GM04504 (cell line): ENCODE measurements around the gene LBHD2.

Source experiments
- DNase-seq: peaks from one replicate; pipeline ENCODE4 v3.0.0-alpha.2; 2012; ENCODE audit warnings: low read depth

Gene LBHD2

DNA sequence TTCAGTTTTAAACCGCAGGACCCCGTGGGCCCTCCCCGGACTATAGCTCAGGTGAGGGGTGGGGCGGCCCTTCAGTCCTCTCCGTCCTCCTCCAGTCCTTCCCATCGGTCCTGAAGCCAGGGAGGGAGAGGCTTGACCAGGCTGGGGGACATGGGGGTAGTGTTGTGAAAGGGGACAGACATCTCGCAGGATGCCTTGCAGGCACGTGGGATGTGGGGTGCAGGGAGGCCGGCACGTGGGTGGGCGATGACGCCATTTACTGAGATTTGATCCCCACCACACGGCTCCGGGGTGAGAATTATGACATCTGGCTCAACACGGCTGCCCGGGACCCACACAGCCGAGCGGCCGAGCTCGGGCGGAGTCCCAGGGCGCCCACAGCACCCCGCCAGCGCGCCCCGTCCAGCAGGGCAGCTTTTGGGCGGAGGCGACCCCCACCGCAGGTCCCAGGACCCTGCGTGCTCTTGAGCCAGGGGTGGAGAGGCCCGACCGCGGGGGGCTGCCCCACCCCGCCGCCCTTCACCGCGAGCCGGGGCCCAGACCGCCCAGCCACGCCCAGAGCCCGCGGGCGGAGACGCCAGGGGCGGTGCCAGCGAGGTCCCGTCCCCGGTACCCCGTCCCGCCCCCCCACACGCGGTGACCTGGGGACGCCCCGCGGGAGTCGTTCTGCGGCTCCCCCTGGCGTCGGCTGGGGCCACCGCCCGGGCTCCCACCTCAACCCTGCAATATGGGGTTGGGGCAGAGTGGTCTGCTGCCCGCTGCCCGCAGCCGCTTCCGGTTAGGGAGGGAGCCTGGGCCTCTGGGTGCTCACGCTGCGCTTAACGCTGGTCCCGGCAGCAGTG lies 7.3 kb downstream of the LBHD2 start:
- DNase-seq, result no peak

DNA sequence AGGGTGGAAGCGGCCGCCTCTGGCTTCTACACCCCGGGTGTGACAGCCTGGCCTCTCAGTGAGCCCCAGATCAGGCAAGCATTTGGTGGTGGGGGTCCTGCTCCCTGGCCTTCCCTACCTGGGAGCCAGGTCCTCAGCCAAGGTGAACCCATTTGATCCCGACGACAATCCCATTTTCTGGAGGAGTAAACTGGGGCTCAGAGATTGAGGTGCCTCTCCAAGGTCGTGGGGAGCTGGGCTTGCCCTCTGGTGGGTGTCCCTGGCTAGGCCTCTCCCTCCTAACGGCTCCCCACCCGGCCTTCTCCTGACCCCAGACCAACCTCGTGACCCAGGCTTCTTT lies 7.8 kb downstream of the LBHD2 start:
- no peak for DNase-seq

DNA sequence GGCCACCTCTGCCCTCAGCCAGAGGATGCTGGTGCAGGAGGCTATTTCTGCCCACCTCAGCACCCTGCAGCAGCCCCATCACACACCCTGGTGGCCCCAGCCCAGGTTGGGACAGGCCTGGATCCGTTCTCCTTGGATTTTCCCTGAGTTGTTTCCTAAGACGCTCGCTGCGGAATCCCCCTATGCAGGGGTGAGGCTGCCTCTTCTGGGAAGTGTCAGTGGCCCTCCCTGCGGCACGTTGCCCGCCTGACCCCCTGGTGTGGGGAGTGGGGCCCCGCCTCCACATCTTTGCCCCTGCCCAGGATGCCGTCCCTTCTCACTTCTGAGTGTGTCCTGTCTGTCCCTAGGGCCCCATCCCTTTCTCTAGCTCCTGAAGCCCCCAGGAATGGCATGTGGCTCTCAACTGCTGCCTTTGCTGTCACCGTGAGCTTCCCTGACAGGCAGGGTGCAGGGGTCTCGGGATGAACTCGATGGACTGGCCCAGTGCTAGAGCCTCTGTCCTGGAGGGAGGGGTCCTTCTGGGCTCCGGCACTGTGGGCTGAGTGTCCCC lies 9.9 kb downstream of the LBHD2 start:
- no peak for DNase-seq

DNA sequence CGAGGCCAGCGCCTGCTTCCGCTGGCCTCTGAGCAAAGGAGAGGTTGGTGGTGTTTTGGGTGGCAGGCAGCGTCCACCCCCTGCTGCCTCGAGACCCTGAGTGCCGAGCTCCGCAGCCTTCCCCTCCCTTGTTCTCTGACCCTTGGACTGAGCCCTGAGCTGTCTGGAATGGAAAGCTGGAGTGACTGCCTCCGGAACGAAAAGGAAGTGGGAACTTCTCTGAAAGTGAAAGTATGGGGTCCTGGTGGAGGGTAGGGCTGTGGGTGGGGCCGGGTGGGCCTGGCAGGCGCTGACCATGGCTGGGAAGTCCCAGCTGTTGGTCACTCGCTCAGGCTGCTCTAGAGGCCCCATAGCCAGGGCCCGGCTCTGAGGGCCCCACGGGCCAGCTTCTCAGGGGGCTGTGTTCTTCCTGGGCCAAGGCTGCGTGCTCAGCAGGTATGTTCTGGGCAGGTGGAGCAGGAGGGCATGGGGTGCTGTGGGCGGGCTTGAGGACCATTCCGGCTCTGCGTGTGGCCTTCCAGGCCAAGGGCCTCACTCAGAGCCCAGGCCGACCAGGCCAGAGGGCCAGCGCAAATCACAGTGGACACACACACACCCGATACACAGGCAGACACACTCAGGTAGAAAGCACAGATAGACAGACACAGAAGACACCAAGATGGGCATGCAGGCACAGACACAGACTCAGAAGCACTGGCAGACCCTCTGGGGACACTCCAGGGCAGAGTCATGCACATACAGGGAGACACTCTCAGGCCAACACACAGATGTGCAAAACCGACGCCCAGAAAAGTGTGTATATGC lies 10.6 kb downstream of the LBHD2 start, which contains the start of gene EXOC3L4:
Gene EXOC3L4 (plus strand): TSS at position 320 of the 804 bp plus-strand sequence. CDS start 5,495 bp downstream, outside the sequence.
- no peak for DNase-seq

DNA sequence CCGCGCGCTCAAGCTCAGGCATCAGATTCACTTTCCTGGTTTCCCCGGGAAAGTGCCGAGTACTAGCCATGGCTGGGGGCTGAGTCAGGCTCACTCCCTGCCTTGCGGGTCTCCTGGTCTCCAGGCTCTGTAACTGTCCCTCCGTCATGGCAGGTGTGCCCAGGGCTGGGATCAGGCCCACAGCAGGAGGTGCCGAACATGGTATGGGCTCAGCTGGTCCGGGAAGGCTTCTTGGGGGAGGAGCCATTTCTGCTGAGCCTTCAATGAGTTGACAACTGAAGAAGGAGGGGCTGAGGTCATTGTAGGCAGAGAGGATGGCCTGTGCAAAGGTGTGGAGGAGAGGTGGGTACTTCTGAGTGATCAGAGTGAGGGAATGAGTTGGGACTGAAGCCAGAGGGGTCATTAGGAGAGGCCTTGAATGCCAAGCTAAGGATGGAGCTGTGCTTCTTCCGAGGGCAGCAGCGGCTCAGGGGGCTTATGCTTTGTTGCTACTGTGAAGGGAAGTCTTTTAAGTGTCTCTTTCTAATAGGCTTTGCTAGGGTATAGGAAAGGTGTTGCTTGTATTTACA lies 11.3 kb downstream of the LBHD2 start:
- no peak for DNase-seq

DNA sequence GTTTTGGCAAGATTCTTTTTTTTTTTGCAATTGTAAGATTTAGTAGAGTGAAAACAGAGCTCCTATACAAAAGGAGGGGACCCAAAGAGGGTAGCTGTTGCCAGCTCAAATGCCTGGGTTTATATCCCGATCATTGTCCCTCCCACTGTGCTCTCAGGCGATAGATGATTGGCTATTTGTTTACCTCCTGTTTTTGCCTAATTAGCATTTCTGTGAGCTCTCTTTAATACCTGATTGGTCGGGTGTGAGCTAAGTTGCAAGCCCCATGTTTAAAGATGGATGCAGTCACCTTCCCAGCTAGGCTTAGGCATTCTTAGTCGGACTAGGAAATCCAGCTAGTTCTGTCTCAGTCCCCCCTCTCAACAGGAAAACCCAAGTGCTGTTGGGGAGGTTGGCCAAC lies 12.4 kb downstream of the LBHD2 start:
- DNase-seq, result no peak

DNA sequence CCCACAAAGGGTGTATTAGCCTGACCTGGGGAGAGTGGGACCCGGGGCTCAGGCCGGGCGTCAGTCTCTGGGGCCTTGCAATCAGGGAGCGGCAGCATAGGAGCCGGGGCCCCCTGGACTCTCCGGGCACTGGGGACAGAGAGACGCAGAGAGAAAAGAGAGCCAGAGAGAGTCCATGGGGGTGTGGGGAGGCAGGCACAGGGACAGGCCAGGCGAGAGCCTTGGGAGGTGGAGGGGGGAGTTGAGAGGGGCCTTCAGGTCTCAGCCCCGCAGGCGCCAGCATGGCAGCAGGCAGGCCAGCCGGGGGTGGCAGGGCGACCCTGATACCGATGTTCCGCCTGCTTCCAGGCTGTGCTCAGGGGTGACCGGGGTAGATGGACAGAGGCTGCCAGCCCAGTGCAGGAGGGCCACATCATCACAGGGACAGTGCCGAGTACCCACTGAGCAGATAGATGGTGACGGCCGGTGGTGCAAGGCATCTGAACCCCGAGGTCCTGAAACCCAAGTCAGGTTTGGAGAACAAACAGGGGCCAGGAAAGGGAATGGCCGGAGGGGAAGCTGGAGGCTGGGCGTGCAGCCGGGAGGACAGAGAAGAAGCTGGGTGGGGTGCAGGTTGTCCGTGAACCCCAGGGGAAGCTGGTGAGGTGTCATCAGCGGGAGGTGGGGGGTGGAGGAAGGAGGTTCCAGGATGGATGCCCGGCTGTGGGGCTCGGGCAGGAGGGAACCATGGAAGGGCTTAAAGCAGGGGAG lies 13.4 kb downstream of the LBHD2 start:
- DNase-seq, result no peak

DNA sequence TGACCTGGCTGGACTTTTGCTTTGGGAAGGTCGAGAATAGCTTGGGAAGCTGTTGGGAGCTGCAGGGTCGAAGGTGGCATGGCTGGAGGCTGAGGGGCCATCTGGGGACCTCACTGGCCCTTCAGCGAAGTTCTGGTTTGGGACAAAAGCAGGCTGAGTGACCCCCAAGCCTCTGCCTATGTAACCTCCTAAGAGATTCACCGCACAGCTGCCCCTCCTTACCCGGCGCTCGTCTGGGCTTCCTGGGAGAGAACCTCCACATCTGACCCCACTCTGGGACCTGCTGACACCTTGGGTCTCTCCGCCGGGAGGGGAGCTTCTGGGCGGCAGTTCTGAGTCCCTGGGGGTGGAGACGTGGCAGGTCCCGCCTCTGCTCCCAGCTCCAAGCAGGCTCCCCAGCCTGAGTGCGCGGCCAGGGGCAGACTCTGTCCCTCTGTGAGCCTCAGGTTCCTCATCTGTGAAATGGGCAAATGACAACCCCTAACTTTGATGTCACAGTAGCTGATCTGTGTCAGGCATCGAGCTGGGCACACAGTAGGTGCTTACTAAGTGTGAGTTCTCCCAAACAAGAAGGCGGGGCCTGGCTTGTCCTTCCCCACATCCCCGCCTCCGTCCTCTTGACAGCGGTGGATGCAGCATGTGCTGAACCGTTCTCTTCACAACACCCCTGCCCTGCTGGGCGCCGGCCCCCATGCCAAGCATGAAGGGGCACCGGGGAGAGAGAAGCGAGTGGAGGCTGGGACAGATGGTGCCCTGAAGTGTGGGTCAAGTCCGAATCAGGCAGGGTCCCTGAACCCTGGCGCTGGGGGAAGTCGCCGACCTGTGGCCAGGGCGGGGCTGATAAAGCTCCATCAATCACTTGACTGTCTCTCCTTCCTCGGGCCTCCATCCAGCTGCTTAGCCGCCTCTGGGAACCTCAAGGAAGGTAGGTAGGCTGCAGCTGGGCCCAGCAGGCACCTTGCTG lies 14.3 kb downstream of the LBHD2 start:
- no peak for DNase-seq

DNA sequence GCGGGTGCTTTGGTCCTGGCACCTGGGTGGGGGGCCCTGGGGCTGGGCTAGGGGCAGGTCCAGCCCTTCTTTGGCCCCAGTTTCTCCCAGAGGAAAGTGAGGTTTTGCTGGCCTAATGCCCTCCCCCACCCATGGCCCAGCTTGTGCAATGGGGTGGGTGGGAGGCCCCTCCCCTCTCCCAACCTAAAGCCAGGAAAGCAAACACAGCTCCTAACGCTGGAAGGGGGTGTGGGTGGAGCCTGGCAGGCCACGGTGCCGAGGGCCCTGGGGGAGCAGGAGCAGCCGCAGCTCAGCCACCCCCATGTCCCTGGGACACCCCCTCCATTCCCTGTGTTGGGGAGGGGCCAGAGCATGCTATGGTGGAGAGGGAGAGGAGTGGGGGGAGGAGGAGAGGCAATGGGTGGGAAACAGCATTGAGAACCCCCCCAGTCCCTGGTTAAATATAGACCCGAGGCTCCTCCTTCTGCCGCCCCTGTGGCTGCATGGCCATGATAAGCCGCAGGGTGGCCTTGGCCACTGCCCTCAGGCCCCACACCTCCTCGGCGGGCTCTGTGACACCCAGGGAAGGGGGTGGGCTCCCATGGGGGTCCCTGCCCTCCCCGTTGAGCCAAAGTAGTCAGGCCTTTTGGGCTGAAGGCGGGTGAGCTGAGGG lies 15.2 kb downstream of the LBHD2 start:
- DNase-seq, result no peak

DNA sequence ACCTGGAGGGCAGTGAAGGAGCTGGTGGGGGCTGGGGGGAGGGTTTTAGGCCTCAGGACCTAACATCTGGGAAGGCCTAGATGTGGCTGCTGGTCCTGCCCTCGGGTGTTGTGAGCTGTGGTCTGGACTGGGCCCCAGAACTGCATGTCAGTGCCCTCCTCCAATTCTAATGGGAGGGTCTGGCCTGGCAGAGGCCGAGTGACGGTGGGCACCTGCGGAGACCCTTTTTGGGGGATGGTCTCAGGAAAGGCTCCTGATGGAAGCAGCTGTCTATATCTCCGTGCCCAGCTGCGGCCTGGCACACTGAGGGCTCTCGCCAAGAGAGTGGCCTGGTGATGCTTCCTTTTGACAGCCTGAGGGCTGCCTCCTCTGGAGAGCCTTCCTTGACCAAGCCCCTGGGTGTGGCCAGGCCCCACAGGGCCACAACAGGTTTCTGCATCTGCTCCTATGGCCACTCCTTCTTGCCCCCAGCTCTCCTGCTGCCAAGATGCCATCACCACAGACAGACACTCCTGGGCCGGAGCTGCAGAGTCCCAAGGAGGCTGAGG lies 15.8 kb downstream of the LBHD2 start:
- DNase-seq, result no peak

DNA sequence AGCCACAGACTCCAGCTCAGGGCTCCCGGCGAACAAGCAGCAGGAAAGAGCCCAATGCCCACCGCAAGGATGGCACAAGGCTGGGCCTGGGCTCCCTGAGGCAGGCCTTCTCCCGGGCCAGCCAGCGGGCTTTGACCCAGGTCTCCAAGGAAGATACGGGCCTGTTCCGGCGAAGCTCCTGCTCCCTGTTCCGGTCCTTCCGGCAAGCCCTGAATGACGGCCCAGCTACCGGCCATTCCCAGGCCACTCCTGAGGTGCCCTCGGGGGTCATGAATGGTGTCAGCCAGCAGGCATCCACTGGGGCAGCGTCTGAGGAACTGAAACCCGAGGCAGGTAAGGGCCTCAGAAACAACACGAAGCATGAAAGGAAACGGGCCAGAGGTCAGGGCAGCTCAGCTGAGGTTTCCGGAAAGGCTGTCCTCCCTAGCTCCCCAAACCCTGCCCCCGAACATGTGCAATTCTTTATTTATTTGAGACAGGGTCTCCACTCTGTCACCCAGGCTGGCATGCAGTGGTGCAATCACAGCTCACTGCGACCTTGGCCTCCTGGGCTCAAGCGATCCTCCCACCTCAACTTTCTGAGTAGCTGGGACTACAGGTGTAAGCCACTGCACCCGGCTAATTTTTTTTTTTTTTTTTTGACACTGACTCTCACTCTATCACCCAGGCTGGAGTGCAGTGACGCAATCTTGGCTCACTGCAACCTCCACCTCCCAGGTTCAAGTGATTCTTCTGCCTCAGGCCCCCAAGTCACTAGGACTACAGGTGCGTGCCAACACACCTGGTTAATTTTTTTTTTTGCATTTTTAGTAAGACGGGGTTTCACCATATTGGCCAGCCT lies 16.5 kb downstream of the LBHD2 start:
- no peak for DNase-seq

DNA sequence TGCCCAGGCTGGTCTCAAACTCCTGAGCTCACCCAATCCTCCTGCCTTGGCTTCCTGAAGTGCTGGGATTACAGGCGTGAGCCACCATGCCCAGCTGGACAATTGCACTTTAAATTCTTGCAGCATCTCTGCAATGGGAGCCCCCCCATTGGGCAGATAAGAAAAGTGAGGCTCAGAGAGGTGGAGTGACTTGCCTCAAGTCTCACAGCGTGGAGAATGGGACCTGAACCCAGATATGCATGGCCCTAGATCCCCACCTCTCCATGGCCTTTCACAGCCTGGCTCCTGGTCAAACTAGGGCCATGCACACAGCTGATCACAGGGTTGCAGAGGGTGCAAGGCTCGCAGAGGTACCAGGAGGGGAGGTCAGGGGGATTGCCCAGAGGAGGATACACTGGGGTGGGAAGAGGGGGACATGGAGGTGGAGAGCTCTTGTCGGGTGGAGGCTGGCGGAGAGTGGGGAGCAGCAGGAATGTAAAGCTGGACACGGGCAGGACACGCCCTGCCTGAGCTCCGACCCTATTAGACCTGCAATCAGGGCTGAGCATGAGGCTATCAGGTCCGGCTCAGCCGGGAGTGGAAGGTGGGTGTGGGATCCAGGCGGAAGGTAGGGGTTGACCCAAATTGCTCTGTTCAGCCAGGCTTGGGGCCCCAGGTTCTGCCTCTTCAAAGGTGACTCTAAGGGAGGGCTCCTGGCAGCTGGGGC lies 17.4 kb downstream of the LBHD2 start:
- DNase-seq, result no peak

DNA sequence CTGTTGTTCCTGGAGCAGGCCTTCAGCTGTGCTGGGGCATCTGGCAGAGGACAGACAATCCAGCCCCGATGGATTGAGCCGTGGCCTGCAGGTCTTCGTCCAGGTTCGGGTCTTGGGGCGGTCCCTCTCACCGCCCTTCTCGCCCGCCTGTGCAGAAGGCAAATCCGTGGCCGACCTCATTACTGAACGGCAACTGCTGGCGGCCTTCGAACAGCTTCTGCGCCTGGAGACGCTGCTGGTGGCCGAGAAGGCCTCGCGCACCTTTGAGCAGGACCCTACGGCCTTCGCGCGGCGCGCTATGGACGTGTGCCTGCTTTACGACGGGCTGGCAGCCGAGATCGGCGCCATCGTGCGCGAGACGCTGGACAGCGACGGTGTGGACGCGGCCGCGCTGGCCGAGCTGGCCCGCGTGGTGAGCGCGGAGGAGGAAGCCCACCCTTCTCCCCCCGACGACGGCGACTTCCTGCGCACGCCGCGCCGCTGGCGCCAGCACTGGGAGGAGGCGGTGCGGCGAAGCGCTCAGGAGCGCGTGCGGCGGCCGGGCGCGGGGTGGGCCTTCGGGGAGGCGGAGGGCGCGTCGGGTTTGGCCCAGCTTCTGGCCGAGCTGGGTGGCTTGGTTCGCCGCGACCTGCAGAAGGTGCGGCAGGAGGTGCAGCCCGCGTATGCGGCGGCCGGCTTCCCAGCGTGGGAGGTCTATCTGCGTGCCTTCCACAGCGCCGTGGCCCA lies 18.1 kb downstream of the LBHD2 start:
- no peak for DNase-seq

DNA sequence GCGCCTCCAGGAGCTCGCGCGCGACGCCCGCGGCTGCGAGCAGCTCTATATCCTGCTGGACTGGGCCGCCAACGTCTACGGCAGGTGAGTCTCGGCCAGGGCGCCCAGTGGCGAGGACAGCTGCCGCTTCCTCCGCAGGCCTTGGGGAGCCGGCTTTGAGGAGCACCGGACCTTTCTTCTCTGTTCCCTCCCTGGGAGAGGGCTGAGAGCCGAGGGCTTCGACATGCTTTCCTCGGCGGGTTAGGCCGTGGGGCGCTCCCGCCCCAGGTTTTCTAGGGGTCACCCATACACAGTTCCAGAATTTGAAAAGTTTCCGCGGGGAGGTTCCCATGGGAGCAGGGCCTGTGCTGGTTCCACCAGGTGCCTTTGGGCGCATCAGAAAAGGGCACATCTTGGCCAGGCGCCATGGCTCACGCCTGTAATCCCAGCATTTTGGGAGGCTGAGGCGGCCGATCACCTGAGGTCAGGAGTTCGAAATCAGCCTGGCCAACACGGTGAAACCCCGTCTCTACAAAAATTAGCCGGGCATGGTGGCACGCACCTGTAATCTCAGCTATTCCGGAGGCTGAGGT lies 18.8 kb downstream of the LBHD2 start:
- DNase-seq, result no peak

DNA sequence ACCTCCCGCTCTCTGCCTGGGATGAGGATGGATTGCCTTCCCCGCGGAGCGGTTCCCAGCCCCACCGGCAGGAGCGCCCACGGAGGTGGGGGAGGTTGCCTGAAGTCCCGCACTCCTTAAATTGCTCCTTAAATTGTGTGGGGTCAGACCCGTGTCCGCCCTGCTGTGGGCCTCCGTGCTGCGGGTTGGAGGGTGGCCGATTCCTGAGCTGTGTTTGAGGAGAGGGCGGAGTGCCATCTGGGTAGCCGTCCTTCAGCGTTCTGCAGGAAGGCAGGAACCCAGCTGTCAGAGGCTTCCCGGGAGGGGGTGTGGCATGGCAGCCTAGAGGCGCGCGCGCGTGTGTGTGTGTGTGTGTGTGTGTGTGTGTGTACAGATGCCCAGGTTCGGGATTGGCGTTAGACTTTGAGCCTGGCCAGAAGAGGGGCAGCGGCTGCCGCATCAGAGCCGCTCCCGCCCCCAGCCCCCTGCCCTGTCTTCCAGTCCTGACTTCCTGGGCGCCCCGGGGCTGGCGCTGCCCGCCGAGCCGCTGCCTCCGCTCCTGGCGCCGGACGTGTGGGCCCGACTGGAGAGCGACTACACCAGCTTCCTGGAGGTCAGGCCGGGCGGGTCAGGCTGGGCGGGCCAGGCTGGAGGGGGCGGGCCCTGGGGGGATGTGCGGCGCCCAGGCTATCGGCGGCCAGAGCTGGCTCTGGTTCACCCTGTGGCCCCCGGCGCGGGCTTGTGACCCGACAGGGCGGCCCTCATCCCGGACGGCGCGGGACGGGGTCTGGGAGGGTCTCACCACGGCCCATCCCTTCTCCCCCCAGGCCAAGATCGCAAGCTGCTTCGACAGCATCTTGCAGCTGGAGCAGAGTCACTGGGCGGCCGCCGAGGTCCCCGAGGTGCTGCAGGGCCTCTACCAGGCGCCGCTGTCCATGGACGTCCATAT lies 19.7 kb downstream of the LBHD2 start:
- no peak for DNase-seq

DNA sequence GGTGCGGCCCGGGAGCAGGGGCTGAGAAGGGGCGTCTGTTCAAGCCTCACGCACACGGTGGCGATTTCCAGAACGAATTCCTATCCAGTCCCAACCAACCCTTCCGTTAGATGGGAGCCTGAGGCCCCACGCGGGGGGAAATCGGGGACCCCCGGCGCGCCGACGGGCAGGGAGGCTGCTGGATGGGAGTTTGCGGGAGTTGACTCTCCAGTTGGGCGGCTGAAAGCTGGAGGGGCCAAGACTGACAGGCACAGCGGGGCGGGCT lies 20.3 kb downstream of the LBHD2 start:
- DNase-seq, result no peak
